ENCODE measurements around the gene EFHB.
"Not testable (repeated sequence)": the region's sequence is repeated elsewhere in the genome, so short reads cannot be mapped to it uniquely, and the experiment has no call there.

Gene EFHB

DNA sequence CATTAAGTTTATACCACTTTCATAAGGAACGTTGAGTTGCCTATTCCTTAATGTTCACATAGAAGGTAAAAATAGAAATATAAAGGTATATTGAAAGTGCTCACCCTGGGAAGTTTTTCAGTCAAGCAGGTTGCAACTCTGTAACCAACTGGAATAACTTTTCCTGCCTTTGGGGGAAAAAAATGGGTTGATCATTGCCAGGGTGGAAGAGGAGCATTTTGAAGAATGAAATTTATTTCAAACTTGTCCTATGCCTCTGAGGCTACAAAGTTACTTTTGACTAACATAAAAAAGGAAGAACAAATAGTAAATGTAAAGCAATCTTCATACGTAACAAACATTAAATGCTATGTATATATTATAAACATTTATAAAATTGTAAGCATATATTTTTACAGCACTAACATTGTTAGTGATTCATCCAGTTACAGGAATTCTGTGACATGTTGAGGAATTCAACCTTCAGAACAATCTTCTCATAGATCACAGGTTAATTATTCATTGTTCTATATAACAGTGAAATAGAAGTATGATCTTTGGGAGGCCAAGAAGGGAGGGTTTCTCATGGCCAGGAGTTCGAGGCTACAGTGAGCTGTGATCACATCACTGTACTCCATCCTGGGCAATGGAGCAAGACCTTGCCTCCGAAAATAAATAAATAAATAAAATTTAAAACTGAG is 13.5 kb downstream of the EFHB start:
- no peak for DNase-seq

DNA sequence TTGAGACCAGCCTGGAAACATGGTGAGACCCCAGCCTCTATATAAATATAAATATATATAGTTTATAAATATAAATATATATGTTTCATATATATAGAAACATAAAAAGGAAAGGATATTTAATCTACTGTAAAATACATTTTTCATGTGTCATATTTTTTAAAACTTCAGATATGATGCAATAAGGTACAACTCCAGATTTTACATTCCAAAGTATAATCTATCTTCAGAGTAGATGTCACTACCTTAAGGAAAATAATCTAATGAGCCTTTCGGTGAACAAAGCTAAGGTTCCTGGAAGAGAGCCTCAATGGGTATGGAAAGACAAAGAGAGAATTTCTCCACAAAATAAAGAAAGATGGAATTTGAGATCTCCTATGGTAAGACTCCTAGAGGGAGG is 16.9 kb downstream of the EFHB start:
- no peak for DNase-seq

DNA sequence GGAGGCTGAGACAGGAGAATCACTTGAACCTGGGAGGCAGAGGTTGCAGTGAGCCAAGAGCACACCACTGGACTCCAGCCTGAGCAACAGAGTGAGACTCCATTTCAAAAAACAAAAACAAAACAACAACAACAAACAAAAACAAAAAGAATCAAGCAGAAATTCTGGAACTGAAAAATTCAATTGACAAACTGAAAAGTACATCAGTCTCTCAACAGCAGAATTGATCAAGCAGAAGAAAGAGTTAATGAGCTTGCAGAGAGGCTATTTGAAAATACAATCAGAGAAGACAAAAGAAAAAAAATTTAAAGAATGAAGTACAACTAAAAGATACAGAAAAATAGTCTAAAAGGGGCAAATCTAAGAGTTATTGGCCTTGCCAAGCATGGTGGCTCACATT is 22.6 kb downstream of the EFHB start:
- no peak for DNase-seq

DNA sequence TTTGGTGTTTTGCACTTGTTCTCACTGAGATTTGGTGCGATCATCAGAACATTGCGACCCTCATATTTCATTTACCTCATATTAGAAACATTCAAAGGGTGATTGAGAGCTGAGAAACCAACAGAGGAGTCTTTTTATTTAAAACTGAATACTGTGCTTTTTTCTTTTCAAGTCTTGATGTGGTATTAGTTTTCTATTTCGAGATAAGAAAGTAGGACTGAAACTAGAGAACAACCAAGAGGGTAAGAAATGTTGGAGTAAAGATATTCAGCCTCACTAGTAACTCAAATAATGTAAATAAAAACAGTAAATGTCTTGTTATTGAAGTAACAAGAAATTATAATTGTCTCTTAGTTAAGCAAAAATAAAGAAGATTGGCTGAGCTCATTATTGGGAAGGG is 26.5 kb downstream of the EFHB start:
- DNase-seq, result no peak

DNA sequence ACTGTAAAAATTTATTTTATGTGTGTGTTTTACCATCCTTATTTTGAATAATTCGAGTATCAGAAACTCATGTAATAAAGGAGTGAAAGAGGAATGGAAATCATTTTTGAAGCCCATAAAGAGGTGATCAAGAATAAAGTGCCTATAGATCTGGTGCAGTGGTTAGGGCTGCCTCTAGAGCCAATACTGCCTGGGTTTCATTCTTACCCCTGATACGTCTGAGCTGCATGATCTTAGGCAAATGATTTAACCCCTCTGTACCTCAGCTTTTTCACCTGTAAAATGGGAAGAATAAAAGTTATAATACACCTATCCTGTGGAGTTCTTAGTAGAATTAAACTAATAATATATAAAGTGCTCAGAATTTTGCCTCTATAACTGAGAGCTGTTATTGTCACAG is 30.4 kb downstream of the EFHB start:
- no peak for DNase-seq

DNA sequence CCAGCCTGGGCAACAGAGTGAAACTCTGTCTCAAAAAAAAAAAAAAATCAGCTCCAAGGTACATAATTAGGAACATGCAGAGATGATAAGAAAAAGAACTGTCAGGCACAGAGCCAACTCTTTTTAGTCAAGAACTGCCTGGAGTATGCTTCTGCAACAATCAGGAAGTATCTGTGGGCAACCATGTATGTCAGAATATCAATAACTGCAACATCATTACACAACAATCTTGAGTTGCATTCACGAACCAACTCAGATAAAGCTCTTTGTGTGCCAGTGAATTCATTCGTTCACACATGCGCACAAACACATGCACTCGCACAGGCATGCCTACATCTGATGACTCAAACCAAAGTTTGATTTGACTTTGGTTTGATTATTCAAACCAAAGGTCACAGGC is 32.1 kb downstream of the EFHB start:
- no peak for DNase-seq

DNA sequence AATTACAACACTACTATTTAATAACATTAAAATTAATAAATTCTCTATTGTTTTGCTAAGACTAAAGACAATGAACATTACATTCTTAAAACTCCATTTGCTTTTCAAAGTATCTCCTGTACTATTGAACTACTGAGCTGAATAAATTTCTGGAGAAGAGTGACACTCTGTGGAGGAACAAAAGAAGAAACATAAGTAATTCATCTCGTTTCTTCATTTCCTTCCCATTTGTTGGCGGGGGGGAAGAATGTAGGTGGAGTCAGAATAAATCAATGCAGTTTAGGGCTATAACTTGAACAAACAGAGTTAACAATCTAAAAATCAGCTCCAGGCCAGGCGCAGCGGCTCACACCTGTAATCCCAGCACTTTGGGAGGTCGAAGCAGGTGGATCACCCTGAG is 32.7 kb downstream of the EFHB start:
- DNase-seq, result no peak

DNA sequence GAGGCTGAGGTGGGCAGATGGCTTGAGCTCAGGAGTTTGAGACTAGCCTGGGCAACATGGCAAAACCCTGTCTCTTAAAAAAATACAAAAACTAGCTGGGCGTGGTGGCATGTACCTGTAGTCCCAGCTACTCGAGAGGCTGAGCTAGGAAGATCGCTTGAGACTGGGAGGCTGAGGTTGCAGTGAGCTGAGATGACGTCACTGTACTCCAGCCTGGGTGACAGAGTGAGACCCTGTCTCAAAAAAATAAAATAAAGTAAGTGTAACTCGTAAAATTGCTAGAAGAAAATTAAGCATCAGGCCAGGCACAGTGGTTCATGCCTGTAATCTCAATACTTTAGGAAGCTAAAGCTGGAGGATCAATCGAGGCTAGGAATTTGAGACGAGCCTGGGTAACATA is 34.2 kb downstream of the EFHB start:
- DNase-seq, result not testable (repeated sequence)

DNA sequence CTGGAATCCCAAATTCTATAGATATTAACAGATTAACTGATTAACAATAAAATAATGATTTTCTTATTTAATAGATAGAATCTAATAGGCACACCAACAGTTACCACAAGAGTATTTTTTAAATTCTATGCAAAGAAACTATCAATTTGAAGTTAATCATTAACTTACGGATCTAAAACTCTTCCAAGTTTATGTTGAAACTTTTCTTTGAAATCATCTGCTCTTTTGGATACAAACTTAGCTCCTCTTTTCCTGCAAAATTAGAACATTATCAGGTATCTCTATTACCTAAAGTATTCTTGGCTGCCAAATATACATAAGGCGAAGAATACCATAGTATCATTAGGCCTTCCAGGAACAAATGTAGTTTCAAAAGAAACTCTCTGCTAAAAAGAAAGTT is 34.8 kb downstream of the EFHB start:
- DNase-seq, result no peak

DNA sequence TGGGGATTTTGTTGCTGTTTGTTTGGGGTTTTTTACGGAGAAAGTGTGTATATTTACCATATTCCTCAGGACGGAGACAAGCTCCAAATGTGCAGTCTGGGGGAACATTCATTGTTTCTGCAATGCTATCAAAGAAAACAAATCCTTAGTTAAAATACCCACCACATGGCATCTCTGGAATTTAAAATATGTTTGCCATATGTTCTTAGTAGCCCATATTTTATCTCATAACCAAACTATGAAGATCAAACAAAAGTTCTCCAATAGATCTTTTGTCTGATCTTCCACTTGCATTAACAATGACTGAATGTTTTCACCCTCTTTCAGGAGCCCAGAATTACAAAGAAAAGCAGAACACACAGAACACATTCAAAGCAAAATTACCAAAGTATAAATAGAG is 35.3 kb downstream of the EFHB start:
- DNase-seq, result no peak

DNA sequence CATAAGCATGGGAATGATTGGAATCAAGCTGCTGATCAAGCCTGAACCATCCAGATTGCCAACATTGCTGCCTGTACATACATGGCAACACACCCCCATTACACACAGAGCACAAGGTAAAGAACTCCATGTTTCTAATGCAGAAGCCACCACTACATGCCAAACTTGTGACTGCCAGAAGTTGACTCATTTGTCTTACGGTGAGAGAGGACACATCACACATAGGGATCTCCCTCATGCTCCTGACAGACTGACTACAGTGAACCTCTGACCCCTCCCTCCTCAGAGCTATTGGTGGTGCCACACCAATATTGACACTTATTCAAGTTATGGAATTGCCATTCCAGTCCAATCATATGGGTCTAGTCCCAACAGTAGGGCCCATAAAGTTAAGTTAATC is 42.3 kb downstream of the EFHB start:
- DNase-seq, result no peak

DNA sequence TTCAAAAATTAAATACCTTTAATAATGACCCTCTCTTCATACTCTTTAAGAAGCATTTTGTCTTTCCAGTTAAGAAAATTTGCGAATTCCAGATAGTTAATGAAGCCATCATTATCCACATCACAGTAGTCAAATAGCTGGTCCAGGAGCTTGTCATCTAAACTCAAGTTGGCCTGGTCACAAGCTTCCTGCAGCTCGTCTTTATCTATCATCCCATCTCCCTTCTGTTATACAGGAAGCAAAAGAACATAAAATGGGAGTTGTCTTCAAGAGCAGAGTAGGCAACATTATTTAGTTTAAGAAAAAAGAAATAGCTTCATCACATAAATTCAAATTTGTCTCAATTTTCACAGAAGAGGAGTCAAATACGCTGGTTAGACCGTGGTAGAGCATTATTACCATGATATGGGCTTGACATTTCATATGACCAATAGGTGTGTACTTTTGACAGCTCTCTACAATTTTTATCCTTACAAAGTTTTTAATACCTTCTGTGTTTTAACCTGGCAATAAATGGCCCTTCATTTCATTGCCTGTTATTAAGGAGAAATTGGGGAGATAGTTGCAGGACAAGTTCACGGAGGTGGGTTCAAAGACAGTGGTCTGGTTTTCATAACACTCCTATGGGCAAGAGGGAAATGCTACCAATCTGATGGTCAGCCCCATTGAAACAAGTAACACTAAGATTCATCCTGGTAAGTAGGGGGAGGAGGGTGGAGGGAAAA is 45.4 kb downstream of the EFHB start:
- no peak for DNase-seq

DNA sequence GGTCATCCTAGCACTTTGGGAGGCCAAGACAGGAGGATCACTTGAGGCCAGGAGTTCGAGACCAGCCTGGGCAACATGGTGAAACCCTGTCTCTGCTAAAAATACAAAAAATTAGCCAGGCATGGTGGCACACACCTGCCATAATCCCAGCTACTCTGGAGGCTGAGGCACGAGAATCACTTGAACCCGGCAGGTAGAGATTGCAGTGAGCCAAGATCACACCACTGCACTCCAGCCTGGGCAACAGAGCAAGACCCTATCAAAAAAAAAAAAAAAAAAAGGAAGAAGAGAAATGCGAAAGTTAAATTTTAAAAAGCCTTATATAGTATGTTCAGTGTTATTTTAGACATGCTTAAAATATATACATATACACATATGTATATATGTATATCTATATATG is 46.9 kb downstream of the EFHB start:
- DNase-seq, result not testable (repeated sequence)

DNA sequence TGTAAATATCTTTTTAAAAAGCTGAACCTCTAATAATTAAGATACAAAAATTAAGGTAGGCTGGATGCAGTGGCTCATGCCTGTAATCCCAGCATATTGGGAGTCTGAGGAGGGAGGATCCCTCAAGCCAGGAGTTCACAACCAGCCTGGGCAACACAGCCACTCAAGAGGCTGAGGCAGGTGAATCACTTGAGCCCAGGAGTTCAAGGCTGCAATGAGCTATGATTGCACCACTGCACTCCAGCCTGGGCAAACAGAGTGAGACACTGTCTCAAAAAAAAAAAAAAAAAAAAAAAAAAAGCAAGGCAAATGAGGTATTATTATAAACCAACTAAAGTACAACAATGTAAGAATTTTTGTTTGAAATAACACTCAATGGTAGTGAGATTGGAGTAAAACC is 47.6 kb downstream of the EFHB start:
- no peak for DNase-seq

DNA sequence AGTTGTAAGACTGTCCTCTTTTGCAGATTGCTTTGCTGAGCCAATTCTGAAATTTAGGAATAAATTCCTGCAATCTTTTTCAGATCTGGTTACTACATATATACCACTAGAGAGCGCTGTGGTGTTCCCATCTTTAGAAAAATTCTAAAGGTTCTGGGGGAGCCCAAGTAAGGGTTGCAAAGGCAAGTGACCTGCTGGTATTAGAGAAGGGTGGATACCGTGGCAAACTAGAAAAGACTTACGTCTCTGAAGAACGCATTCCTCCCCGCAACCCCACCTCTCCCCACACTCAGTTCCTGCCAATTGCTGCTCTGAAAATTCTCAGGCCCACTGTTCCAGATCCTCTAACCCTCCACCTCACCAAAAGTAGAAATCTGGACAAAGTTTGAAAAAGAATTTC is 48.5 kb downstream of the EFHB start:
- peak; percentile 46 for DNase-seq

DNA sequence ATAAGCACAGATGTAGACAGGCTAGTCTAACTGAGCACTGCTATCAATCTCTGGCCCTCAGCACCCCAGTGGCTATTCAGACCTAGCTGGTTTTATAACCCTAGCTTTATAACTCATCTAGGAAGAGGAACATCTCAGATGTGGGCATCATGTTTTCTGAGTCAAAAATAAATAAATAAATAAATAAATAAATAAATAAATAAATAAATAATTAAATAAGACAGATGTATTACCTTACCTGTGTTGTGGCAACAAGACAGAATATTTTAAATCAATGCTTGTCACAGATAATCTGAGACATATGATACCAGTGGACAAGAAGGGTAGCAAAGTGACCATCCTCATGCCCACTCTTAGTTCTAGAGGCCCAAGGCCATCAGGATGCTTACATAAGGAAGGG is 52.2 kb downstream of the EFHB start:
- no peak for DNase-seq

DNA sequence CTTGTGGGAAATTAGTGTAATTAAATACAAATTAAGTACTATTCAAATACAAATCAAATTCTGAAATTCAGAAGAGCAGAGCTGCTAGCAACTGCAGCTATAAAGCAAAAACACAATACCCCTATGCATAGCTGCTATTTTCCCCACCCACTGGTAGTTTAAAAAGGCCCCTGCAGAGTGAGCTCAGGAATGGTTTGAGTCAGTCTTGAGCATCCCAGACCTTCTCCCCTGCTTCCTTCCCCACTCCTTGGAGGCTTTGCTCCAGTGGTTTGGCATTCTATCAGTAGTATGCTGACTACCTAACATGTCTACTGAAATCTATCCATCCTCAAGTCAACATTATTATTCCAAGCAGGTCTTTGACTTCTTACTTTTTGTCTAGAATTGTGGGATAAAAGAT is 53.0 kb downstream of the EFHB start:
- DNase-seq, result no peak

DNA sequence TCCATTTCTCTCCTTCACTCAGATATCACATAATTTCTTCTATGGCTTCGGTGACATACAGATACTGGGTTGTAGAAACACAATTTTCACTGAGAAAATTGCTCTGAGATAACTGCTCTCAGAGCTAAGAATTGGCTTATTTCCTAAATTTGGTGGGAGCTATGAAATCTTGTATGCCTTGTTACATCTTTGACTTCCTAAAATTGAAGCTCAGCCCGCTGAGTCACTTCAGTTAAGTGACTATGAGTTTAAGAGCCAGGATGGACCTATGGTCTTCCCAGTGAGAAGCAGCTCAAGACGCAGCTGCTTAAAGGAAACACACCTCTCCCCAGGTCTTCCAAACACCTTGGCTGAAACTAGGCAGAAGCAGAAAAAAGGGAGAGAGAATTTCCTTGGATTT is 56.4 kb downstream of the EFHB start:
- no peak for DNase-seq

DNA sequence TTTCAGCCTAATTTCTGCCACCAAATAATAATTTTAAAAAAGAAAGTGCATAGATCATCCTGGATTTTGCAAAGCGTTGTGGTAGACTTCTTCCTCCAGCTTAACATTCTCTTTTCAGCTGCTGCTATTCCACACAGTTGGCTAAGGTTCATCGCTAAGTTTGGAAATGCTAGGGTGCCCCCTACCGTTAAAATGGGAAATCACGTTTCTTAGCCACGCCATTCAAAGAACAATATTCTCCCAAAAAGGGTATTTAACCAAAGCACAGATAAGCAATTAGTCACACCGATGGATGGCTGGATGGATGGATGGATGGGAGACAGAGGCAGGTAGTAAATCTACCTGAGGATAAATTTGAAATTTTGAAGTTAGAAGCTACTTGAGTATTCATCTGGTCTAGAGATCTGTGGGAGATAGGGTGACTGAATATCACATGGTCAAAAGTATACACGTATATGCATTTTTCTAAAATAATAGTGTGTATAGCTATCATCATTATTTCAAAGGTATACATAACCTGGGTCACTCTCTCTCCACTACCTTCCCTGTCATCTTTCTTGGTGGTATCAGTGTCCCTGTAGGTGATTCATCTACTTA is 67.2 kb downstream of the EFHB start:
- DNase-seq, result peak; percentile 48

DNA sequence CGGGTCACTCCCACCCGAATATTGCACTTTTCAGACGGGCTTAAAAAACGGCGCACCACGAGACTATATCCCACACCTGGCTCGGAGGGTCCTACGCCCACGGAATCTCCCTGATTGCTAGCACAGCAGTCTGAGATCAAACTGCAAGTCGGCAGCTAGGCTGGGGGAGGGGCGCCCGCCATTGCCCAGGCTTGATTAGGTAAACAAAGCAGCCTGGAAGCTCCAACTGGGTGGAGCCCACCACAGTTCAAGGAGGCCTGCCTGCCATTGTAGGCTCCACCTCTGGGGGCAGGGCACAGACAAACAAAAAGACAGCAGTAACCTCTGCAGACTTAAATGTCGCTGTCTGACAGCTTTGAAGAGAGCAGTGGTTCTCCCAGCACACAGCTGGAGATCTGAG is 78.7 kb downstream of the EFHB start:
- not testable (repeated sequence) for DNase-seq

DNA sequence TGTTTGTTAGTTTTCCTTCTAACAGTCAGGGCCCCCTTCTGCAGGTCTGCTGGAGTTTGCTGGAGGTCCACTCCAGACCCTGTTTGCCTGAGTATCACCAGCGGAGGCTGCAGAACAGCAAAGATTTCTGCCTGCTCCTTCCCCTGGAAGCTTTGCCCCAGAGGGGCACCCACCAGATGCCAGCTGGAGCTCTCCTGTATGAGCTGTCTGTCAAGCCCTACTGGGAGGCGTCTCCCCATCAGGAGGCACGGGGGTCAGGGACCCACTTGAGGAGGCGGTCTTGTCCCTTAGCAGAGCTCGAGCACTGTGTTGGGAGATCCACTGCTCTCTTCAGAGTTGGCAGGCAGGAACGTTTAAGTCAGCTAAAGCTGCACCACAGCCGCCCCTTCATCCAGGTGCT is 87.4 kb downstream of the EFHB start:
- not testable (repeated sequence) for DNase-seq

Measured in CD4-positive, alpha-beta T cell treated with Interleukin-21 for 1 hour (primary cell).